NCI-H1694 (cell line): ENCODE measurements around the gene C11orf16.
"Not testable (repeated sequence)": the region's sequence is repeated elsewhere in the genome, so short reads cannot be mapped to it uniquely, and the experiment has no call there.

Experiments used
- DNase-seq: peaks from one replicate; lab custom pipeline; 2025; lab: John Stamatoyannopoulos, UW

Gene C11orf16

GRCh38 chr11:8932564-8933180, at the start of gene C11orf16:
Gene C11orf16, minus strand, starts transcription at chr11:8932947. Its CDS starts 639 bp downstream, at chr11:8932308.
- no peak for DNase-seq

- no peak for DNase-seq
Measured at GRCh38 chr11:8980485-8980884, 47.7 kb upstream of the C11orf16 start.

GRCh38 chr11:8979365-8979764, 46.6 kb upstream of the C11orf16 start:
- not testable (repeated sequence) for DNase-seq

- no peak for DNase-seq
Measured at GRCh38 chr11:8973121-8973520, 40.4 kb upstream of the C11orf16 start.

GRCh38 chr11:8971924-8972316, 39.2 kb upstream of the C11orf16 start:
- no peak for DNase-seq

GRCh38 chr11:8971196-8971923, 38.6 kb upstream of the C11orf16 start:
- DNase-seq, result no peak

GRCh38 chr11:8967184-8967583, 34.4 kb upstream of the C11orf16 start:
- DNase-seq, result no peak

GRCh38 chr11:8964324-8965320, 31.9 kb upstream of the C11orf16 start, which contains the start of gene TMEM9B:
Gene TMEM9B, minus strand, starts transcription at chr11:8964442. Its CDS starts 129 bp downstream, at chr11:8964313.
- DNase-seq, result peak; percentile 48

- DNase-seq, result peak; percentile 39
Measured at GRCh38 chr11:8963569-8964323, 31.0 kb upstream of the C11orf16 start.

GRCh38 chr11:8962841-8963240, 30.1 kb upstream of the C11orf16 start:
- DNase-seq, result no peak

- no peak for DNase-seq
Measured at GRCh38 chr11:8961401-8961800, 28.7 kb upstream of the C11orf16 start.

- DNase-seq, result peak; percentile 3
Measured at GRCh38 chr11:8959546-8960166, 26.9 kb upstream of the C11orf16 start.

GRCh38 chr11:8956860-8957259, 24.1 kb upstream of the C11orf16 start:
- DNase-seq, result no peak

- no peak for DNase-seq
Measured at GRCh38 chr11:8948886-8949285, 16.1 kb upstream of the C11orf16 start.

GRCh38 chr11:8947230-8947943, 14.6 kb upstream of the C11orf16 start:
- no peak for DNase-seq

GRCh38 chr11:8942518-8943066, 9.8 kb upstream of the C11orf16 start, which contains the start of gene ASCL3:
Gene ASCL3, minus strand, starts transcription at chr11:8943016. Its CDS starts 4,855 bp downstream, at chr11:8938161.
- no peak for DNase-seq

GRCh38 chr11:8941341-8942103, 8.8 kb upstream of the C11orf16 start:
- no peak for DNase-seq

GRCh38 chr11:8937659-8938058, 4.9 kb upstream of the C11orf16 start:
- no peak for DNase-seq

GRCh38 chr11:8937159-8937558, 4.4 kb upstream of the C11orf16 start:
- DNase-seq, result no peak
